AG08395 (cell line): ENCODE measurements around the gene HOXC4.

ENCODE experiments used
- DNase-seq: peaks from one replicate; pipeline ENCODE4 v3.0.0; 2012; ENCODE audit warnings: mixed read lengths, low spot score

The HOXC4 gene

GRCh38 chr12:54016051-54016450 lies 37.6 kb upstream of the HOXC4 start:
- no peak for DNase-seq

GRCh38 chr12:54016478-54016964 lies 37.1 kb upstream of the HOXC4 start:
- peak; percentile 73 for DNase-seq

GRCh38 chr12:54017027-54017788 lies 36.4 kb upstream of the HOXC4 start:
- DNase-seq = no peak

GRCh38 chr12:54017878-54018467 lies 35.7 kb upstream of the HOXC4 start:
- DNase-seq = peak; percentile 97

- DNase-seq = peak; percentile 54
These were observed 35.1 kb upstream of the HOXC4 start for GRCh38 chr12:54018468-54018984.

- DNase-seq = no peak
These were observed 34.4 kb upstream of the HOXC4 start for GRCh38 chr12:54019091-54019811.

- DNase-seq = no peak
These were observed 33.6 kb upstream of the HOXC4 start for GRCh38 chr12:54019924-54020590.

- DNase-seq = no peak
These were observed 32.8 kb upstream of the HOXC4 start for GRCh38 chr12:54020591-54021405.

GRCh38 chr12:54021432-54022013 lies 32.1 kb upstream of the HOXC4 start:
- no peak for DNase-seq

GRCh38 chr12:54022960-54023884 lies 30.4 kb upstream of the HOXC4 start:
- no peak for DNase-seq

GRCh38 chr12:54024127-54024526 lies 29.5 kb upstream of the HOXC4 start:
- no peak for DNase-seq

GRCh38 chr12:54024581-54025305 lies 28.9 kb upstream of the HOXC4 start:
- no peak for DNase-seq

GRCh38 chr12:54025499-54026405 lies 27.9 kb upstream of the HOXC4 start:
- DNase-seq = no peak

GRCh38 chr12:54026640-54027441 lies 26.8 kb upstream of the HOXC4 start:
- DNase-seq = no peak

GRCh38 chr12:54027442-54027786 lies 26.2 kb upstream of the HOXC4 start:
- no peak for DNase-seq

GRCh38 chr12:54028314-54029201 lies 25.1 kb upstream of the HOXC4 start, which contains the start of gene HOXC6:
Gene HOXC6, plus strand, starts transcription at chr12:54028440. Its CDS starts 82 bp downstream, at chr12:54028522.
- peak; percentile 77 for DNase-seq
